OCI-LY7 (cell line): Measurements from ENCODE around the gene PACS2.

Source experiments
- CTCF ChIP-seq: fragments of 200-600 bp; sonication (generic); conservative IDR thresholded peaks from 2 replicates; pipeline ENCODE4 v1.5.1; 2014; ENCODE audit warnings: mild to moderate bottlenecking, antibody characterized with exemption, low read length, moderate library complexity, mixed read lengths
- EZH2phosphoT487 ChIP-seq: fragments of 200-600 bp; sonication (generic); IDR thresholded peaks from 2 replicates; pipeline ENCODE4 v1.6.1; 2018; ENCODE audit warnings: low read depth, borderline replicate concordance, mild to moderate bottlenecking, mixed run types, antibody characterized with exemption, low read length, moderate library complexity, mixed read lengths

- no peak for TF ChIP-seq CTCF
- TF ChIP-seq EZH2phosphoT487 = no peak
These were observed 43.7 kb downstream of the PACS2 start for GRCh38 chr14:105358140-105358846.
